NCI-H446 (cell line): Measurements from ENCODE around the gene ZKSCAN1.

ENCODE experiments used
- DNase-seq, 2 experiments: peaks; one replicate each; lab custom pipeline; 2025; lab: John Stamatoyannopoulos, UW

ZKSCAN1 gene

DNA sequence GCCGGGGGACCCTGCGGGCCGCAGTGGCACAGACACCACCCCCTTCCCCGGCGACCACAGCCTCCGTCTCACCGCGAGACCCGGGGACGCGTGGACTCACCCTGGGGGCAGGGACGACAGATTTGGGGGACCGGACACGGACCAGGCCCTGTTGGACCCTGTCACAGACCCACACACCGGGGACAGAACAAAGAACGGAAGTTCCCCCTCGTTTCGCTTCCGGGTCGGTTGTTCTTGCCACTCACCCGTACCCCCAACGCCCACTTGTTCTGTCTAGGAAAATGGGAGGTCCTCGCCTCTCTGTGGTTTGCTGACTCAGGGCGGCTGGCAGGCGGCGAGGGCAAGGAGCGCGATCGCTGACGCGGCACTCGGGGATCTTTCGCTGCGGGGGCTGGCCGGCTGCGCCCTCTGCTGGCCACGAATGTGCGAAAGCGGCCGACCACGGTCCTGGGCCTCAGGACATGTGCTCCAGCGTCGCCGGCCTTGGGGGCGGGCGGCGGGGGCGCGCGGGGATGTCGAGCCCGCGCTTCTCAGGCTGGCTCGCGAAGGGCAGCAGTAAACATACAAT is 66.2 kb downstream of the ZKSCAN1 start, which contains the start of gene ZNF3:
TSS of gene ZNF3 (minus strand) at position 189 of the 568 bp plus-strand sequence. CDS start 4,366 bp downstream, outside the sequence.
- DNase-seq: peak; percentile 87 to 97

GRCh38 chr7:100082978-100083377 is 67.6 kb downstream of the ZKSCAN1 start:
- DNase-seq: no peak

- no peak for DNase-seq
Observed at GRCh38 chr7:100085515-100085914, 70.1 kb downstream of the ZKSCAN1 start.

GRCh38 chr7:100087055-100087750 is 71.8 kb downstream of the ZKSCAN1 start:
- no peak for DNase-seq

- no peak for DNase-seq
Observed at GRCh38 chr7:100088095-100088620, 72.8 kb downstream of the ZKSCAN1 start.

GRCh38 chr7:100088621-100089457 is 73.4 kb downstream of the ZKSCAN1 start, which contains the start of gene COPS6:
Gene COPS6 (plus strand): TSS chr7:100088969. CDS start chr7:100088991, 22 bp downstream.
- peak; percentile 9 to 57 for DNase-seq

DNA sequence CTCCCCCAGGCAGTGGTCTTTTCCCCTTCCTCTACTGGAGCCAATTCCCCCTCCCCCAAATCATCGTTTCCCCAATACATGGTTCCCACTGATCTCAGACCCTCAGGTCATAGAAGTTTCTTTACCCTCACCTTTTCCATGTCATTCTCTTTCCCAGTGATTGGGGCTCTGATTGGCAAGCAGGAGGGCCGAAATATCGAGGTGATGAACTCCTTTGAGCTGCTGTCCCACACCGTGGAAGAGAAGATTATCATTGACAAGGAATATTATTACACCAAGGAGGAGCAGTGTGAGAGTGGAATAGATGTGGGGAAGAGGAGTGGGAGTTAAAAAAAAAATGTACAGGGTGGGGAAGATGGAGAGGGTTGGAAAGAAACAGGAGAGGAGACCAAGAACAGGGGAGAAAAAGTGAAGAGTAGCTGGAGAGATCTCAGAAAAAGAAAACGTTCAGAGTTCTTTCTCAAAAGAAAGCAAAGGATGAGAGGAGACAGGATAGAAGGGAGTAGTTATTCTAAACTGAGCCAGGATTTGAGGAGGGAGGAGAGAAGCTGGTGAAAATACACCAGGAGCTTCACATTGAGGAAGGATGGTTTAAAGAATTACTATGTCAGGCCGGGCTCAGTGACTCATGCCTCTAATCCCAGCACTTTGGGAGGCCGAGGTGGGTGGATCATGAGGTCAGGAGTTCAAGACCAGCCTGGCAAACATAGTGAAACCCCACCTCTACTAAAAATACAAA is 74.2 kb downstream of the ZKSCAN1 start:
- DNase-seq: no peak

DNA sequence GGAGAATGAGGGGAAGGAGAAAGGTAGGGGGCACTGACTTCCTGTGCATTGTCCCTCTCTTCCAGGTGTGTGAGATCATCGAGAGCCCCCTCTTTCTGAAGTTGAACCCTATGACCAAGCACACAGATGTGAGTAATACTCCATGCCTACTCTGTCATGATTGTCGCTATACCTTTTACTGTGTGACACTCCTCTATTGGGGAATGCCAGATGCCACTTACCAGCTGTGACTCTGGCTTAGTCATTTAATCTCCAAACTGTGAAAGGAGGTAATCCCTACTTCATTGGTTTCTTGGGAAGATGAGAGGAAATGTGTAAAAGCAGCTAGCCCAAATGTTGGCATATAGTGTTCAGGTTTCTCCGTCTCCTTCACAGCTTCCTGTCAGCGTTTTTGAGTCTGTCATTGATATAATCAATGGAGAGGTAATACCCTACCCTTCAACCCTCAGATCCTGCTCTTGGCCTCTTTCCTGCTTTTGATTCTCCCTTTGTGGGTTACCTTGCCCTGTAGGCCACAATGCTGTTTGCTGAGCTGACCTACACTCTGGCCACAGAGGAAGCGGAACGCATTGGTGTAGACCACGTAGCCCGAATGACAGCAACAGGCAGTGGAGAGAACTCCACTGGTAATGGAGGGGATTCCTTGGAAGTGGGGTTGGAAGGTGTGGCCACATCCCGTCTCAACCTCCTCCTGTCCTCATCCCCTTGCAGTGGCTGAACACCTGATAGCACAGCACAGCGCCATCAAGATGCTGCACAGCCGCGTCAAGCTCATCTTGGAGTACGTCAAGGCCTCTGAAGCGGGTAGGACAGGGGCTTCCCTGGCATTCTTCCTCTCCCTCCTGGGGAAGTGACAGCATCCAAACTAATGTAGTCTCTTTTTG is 75.4 kb downstream of the ZKSCAN1 start:
- no peak for DNase-seq
